H1 (cell line): ENCODE measurements around the gene HTR3B. TPM values are rescaled to one million over a fixed set of nuclear protein-coding genes. Genes with fewer than 3 reads are reported as not detected.

Experiments used
- BCL11A ChIP-seq, 2 experiments: IDR thresholded peaks; one replicate each; pipeline ENCODE4 v1.6.1; 2011; ENCODE audit warnings: low read depth in 2 of 2, low read length in 2 of 2, mild to moderate bottlenecking in 2 of 2
- MAX ChIP-seq: IDR thresholded peaks from 2 replicates; pipeline ENCODE4 v1.6.1; 2012; ENCODE audit warnings: inconsistent platforms
- polyA plus RNA-seq, 7 experiments: library from polyadenylated mRNA; depleted of rRNA in 3 of 7; stranded (reverse) in 5 of 7; unstranded in 2 of 7; fragments of >200 nt in 5 of 7; fragments of 200-250 nt in 2 of 7; gene quantifications; 1 replicate in 5 of 7; 2 replicates in 1 of 7; 4 replicates in 1 of 7; pipeline versions ENCODE4 v1.2.1 to v1.2.3, GENCODE V29; 2011 to 2013; ENCODE audit warnings: missing spikeins in 2 of 7, mixed read lengths in 2 of 7
- total RNA-seq: library from RNA; stranded (reverse); fragmentation: NEBNext Ultra II Directional; extraction: Animal tissue kit (Norgen Biotek cat#: 25700); gene quantifications from 2 replicates; pipeline ENCODE4 v1.2.1, GENCODE V29; 2021

Gene HTR3B
- total and polyA plus RNA-seq, 2 of the 8 experiments (the other 6 are each of a cell fraction or from before 2014, with no cell fraction given) = not detected

- TF ChIP-seq MAX (no peak), BCL11A (IDR thresholded peaks at IDR 0.05; ENCODE audit: low read depth in 2 of 2, low read length in 2 of 2) (no peak)
- TF ChIP-seq, all 59 proteins: peak for 0
Observed at GRCh38 chr11:113991718-113992458, 87.3 kb downstream of the HTR3B start (continued).
